ENCODE results near the gene MTX1.
A peak's percentile ranks its signal among the peaks of the same experiment; 100 is the strongest.
"Not testable (repeated sequence)": the region's sequence is repeated elsewhere in the genome, so short reads cannot be mapped to it uniquely, and the experiment has no call there.

MTX1 gene, protein sequence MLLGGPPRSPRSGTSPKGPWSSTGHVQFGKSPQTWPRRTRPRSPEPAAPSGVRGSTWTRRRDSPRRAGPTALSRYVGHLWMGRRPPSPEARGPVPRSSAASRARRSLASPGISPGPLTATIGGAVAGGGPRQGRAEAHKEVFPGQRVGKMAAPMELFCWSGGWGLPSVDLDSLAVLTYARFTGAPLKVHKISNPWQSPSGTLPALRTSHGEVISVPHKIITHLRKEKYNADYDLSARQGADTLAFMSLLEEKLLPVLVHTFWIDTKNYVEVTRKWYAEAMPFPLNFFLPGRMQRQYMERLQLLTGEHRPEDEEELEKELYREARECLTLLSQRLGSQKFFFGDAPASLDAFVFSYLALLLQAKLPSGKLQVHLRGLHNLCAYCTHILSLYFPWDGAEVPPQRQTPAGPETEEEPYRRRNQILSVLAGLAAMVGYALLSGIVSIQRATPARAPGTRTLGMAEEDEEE

DNA sequence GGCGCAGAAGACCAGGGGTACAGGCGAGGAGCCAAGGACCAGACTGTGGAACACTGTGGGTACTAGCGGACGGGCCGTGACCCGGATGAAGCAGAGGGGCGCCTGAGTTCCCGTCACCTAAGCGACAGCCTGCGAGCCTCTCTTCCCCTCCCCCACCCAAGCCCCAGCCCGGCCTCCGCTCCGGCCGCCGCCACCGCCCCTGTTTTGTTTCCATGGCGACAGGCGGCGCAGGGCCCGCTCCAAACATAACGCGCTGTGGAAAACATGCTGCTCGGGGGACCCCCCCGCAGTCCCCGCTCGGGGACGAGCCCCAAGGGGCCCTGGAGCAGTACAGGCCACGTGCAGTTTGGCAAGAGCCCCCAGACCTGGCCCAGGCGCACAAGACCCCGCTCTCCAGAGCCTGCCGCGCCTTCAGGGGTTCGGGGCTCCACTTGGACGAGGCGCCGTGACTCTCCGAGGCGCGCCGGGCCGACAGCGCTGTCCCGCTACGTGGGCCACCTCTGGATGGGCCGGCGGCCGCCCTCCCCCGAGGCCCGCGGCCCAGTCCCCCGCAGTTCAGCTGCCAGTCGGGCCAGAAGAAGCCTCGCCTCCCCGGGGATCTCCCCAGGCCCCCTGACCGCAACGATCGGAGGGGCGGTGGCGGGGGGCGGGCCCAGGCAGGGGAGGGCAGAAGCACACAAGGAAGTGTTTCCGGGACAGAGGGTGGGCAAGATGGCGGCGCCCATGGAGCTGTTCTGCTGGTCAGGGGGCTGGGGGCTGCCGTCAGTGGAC, at the start of gene MTX1:
Gene MTX1 (plus strand): TSS at position 155 of the 771 bp plus-strand sequence. CDS start 110 bp downstream, at position 265.
- peak; percentile 89 for DNase-seq

DNA sequence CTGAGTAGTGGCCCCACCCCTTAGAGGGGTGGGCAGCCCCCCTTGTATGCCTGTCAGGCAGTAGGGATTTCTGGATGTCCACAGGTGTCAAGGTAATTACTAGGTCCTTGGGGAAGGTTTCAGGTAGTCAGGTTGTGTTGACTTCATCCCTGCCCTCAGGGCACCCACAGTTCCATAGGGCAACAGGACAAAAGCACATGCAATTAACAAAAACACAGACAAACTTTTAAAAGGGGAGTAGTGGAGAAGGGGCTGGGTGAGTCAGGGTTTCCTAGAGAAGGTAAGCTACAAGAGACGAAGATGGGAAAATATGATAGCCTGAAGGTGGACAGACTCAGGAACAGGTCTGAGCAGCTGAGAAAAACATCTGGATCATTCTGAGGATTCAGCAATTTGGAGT, 49.5 kb upstream of the MTX1 start:
- DNase-seq, result no peak

DNA sequence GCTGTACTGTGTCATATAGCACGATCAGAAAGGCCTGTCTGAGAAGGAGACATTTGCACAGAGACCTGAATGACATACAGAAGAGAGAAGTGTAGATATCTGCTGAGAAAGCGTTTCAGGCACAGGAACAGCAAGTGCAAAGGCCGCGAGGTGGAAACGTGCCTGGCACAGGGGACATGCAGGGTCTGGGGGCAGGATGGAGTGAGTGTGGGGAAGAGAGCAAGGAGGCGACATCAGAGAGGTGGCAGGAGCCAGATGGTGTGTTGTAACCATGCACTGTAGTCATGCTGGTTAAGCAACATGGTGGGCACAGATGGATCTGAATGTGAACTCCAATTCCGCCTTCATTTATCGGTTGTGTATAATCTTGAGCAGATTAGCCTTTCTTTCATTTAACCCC, 48.4 kb upstream of the MTX1 start:
- no peak for DNase-seq

DNA sequence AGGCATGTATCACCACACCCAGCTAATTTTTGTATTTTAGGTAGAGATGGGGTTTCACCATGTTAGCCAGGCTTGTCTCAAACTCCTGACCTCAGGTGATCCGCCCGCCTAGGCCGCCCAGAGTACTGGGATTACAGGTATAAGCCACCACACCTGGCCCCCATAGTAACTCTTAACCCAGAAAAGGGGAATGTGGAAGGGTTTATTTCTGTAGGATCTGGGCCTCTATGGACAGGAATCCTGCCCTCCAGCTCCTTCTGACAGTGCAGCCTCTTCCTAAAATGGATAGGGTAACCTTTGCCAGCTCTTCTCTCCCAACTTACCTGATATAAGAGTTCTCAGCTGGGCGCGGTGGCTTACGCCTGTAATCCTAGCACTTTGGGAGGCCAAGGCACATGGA, 45.9 kb upstream of the MTX1 start:
- DNase-seq, result not testable (repeated sequence)

DNA sequence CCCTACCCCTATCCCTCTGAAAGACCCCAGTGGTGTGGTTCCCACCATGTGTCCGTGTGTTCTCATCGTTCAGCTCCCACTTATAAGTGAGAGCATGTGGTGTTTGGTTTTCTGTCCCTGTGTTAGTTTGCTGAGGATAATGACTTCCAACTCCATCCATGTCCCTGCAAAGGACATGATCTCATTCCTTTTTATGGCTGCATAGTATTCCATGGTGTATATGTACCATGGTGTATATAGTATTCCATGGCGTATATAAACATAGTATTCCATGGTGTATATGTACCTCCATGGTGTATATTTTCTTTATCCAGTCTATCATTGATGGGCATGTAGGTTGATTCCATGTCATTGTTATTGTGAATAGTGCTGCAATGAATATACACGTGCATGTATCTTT, 44.7 kb upstream of the MTX1 start:
- DNase-seq, result not testable (repeated sequence)

DNA sequence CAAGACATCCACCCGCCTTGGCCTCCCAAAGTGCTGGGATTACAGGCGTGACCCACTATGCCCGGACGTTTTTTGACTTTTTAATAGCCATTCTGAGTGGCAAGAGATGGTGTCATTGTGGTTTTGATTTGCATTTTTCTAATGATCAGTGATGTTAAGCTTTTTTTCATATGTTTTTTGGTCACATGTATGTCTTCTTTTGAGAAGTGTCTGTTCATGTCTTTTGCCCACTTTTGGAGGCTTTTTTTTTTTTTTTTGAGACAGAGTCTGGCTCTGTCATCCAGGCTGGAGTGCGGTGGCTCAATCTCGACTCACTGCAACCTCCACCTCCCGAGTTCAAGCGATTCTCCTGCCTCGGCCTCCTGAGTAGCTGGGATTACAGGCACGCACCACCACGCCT, 43.9 kb upstream of the MTX1 start:
- DNase-seq, result not testable (repeated sequence)

DNA sequence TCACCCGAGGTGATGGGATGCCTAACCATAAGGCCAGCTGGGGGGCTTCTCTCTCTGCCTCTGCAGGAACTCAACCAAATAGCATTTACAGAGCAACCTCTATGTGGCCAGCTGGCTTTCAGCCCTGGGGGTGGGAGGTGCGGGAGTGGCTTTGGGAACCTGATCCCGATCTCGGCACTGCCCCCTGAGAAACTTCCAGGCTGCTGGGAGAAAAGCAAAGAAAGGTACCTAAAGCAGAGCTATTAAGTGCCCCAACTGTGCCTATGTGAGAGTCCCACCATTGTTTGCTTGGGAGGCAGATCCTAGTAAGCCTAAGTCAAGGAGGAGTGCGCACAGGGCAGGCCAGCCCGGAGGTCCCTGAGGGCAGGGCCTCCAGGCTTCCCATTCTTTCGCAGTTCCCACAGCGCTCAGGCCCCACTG, 42.4 kb upstream of the MTX1 start:
- no peak for DNase-seq

DNA sequence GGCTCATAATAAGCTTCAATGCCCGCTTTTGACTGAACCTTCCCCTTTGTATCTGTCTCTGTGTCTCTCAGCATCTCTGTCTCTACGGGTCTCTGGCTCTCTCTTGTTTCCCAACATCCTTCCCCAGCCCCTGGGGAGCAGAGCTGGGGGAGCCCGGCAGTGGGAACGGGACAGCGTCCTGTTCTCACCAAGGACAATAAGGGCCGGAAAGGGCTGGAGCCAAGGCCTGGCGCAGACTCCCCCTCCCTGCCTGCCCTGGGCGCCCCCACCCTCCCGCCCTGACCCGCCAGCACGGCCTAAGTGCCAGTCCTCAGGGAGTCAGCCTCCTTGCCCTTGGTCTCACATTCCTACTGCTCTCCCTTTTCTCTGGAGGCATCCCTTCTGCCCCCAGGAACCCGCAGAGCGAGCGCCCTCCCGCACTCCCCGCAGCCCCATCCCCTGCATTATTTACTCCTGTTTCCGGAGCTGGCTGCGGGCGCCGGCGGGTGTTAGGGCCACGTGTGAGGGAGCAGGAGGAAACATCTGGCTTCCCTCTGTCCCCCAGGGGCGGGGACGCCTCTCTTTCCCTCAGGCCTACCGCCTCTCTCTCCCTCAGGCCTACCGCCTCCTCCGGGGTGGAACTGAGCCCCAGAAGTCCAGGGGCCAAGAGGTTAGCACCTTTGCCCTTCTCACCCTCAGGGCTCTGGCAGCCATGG, 41.9 kb upstream of the MTX1 start:
- no peak for DNase-seq

DNA sequence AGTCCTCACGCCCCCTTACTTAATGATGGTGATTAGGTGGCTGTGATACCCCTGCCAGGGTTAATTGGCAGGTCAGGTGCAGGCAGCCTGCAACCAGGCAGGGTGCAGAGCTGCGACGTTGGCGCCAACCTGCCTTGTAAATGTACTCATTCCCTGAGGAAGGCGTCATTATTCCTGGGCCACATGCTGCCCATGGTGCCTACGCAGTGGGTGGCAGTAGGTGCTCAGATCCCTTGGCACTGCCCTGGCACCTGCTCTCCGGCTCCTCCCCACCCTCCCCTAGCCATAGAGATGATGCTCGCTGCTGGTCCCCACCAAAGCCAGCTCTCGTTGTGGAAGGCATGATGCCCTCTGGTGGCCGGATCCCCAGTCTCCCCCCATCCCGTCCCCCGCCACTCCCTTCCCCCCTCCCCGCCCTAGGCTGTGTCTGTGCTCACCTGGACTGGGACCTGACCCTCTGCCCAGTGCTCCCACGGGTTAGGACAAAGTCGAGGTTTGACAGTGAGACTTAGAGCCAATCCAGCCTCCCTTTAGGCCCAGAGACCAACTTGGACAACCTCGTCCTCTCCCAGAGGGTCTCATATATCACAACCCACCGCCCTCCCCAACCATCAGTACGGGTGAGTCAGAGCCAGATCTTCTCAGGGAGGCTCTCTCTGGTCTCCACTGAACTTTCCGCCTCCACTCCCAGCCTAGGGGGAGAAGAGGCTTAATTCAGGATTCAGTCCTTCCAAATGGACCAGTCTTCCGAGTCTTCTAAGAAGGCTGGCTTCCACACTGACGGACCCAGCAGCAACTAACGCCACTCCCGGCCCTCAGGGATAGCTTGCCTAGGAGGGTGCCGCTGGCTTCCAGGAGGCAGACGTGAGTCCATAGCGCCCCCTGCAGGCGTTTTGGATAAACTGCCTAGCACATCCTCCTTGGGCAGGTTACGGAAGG, 41.1 kb upstream of the MTX1 start:
- DNase-seq, result peak; percentile 86

DNA sequence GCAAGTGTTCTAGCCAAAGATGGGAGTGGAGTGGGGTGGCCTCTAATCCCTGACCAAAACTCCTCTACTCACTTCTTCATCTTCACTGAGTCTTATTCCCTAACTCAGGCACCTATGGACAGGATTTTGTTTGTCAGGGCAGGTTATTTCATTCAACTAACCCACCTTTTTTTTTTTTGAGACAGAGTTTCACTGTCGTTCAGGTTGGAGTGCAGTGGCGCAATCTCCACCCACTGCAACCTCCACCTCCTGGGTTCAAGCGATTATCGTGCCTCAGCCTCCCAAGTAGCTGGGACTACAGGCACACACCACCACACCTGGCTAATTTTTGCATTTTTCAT, 40.4 kb upstream of the MTX1 start:
- DNase-seq, result not testable (repeated sequence)

DNA sequence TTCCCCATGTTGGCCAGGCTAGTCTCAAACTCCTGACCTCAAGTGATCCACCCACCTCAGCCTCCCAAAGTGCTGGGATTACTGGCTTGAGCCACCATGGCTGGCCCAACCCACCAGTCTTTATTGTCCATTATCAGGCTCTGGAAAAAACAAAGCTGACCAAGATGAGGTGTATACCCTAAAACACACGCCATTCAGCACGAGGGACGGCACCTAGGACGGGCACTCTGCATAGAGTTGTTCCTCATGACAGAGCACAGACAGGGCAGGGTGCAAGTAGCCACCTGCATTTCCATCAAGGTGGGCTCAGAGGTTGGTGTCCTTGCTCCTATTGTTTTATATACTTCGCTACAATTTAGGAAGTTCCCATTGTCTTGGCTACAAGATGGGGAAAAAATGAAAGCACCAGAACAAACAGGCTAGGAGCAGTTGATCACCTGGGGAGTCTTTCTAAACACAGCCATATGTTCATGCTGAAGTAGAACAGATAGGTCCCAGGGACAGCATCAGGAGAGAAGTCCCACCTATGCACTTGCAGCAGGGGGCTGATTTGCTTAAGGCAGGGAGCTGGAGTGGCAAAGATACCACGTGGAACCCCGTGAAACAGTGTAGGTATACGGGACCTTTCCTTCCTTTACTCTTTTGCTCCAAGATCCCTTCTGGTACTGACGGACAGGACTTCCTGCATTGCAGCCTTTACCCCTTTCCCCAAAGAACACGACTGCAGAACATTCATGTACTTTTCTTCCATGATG, 39.9 kb upstream of the MTX1 start:
- DNase-seq, result no peak

DNA sequence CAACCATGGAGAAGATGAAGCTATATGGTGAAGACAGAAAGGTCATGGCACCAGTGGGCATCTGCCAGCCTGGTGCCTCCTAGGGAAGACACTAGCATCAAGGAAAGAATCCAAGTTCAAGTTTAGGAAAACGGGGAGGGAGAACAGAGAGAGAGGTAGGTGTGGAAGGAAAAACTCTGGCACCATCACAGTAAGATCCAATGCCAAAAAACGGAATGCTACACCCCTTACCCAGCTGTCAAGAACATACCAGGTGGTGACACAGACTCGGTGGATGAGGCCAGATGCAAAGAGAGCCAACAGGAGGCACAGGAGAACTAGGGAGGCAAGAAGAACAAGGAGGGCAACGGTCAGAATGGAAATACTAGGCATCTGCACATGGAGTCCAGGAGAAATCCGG, 39.0 kb upstream of the MTX1 start:
- no peak for DNase-seq

DNA sequence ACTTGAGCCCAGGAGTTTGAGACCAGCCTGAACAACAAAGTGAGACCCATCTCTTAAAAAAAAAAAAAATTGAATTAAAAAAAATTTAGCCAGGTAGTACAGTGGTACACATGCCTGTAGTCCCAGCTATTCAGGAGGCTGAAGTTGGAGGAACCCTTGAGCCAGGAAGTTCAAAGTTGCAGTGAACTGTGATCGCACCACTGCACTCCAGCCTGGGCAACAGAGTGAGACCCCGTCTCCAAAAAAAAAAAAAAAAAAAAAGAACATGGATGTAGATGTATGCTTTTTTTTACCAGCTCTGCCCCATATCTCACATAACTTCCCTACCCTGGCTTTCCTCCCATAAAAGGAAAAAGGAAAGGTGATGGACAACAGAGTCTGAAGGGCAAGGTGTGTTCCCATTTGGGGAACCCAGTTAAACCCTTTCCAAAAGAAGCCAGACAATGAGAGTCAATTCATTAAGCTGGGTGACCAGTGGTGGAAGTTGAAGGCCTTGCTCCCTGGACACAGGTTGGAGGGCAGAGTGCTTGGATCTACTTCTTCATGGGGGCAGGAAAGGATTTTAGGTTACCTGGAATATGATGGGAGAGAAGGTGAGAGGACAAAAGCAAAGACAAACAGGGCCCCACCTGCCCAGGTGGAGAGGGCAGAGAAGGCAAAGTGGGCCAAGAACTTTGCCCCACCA, 38.3 kb upstream of the MTX1 start:
- no peak for DNase-seq

DNA sequence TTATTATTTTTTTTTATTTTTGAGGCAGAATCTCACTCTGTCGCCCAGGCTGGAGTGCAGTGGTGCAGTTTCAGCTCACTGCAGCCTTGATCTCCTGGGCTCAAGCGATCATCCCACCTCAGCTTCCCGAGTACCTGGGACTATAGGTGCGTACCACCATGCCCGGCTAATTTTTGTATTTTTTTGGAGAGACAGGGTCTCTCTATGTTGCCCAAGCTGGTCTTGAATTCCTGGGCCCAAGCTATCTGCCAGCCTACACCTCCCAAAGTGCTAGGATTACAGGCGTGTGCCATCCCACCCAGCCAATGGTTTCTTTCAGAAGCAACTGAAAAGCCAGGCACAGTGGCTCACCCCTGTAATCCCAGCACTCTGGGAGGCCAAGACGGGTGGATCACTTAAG, 37.7 kb upstream of the MTX1 start:
- no peak for DNase-seq

DNA sequence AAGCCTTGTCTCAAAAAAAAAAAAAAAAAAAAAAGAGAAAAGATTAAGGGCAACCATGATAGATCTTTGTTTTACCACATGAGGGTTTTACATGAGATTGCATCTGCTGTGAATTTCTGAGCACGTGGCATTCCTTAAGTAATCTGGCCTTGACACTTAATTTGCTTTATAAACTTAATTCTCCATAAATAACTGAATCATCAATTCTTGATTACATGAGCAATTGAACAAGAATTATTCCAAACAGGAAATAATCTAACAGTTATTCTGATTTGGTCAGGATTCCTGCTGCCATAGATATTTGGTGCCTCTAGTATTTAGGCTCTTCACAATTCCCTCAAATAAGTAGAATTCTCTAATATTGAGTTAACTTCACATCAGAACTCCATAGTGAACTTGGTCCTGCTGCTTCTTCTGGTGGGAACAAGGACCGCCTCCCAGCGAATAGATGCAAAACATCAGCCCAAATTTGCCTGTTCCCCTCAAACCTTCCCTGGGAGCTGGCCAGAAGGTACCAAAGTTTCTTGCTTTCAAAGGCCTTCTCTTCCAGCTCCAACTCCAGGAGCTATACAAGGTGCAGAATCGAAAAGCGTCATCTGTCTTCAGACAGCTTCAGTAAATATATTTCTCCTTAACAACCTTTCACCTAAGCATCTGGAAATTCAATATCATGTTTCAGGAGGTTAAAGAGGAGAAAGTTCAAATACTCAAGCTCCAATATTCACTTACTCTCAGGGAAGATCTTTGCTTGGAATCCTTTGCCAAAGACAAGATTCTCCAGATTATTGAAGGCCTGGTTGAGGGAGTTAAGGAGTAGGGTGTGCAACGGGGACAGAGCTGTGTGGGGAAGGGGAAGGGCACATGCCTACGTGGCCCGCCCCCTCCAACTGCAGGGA, 36.4 kb upstream of the MTX1 start:
- no peak for DNase-seq

DNA sequence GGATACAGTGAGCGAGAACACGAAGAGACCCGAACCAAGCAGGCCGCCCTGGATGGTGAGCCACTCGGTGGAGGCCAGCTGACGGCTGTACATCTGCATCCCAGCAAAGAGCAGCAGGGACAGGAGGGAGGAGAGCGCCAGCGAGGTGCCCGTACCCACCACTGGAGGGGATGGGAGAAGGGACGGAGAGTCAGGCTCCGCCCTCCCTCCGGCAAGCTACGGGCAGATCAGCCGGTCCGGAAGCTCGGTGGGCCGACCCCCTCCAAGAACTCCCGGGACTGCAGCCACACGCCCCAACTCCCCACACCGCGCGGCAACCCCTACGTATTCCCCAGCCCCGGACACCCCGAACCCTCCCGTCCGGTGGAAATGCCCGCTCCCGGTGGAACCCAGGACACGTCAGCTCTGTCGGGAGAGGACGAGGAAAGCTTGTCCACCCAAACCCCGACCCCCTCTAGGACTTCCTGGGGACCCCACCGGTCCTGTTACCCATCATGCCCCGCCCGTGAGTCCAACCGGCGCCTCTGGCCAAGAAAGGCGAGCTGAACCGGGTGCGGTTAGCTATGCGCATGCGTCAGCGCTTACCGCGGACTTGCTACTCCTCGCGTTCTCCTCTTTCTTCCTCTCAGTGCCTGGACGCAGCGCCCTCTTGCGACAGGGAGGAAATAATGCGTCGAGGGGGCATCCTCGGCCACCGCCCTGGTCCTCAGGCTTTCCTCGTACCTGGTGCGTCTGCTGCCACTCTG, 35.6 kb upstream of the MTX1 start, which contains the start of gene KRTCAP2:
Gene KRTCAP2 (minus strand): TSS at position 573 of the 746 bp plus-strand sequence. CDS start 80 bp downstream, at position 493.
- DNase-seq, result peak; percentile 93

DNA sequence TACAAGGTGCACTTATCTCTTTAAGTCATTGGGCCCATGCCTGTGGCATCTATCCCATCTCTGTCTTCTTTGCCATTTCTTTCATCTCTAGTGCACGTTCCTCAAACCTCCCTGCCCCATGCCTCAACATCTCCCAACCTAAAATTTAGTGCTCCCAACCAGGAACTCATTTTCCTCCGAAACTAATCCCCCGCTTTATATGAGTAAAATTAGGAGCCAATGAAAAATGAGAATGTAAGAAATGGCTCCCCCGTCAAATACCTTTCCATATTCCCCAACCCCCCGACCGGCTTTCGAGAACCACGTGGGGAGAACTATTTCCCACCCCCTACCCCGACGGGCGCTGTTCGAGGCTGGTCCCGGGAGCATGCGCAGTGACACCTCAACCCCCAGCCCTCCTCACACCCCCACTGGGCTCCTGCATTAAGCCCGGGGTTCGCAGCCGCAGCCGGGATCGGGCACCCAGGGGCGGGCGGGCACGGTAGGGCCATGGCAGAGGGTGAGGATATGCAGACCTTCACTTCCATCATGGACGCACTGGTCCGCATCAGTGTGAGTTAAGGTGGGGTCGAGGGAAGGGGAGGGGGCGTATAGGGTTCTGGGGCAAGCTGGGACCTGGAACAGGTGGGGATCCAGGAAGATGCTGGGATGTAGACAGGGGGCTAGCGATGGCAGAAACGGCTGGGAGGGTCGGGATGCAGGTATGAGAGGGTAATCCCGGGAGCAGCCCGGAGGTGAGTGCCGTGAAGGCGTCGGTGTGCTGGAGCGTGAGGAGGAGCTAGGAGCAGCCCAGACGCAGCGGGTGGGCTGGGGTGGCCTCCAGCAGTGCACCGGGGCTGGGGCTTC, 34.8 kb upstream of the MTX1 start, which contains the start of gene TRIM46:
Gene TRIM46 (plus strand): TSS at position 372 of the 846 bp plus-strand sequence. CDS start 118 bp downstream, at position 490.
- peak; percentile 74 for DNase-seq
